GM12865 (cell line): ENCODE data around the gene TYMP.

Source experiments
- DNase-seq: peaks from one replicate; pipeline ENCODE4 v3.0.0; 2010; ENCODE audit warnings: low read depth
- H3K4me3 ChIP-seq: 2 replicates; pipeline ENCODE4 v1.5.1; 2011; ENCODE audit warnings: mild to moderate bottlenecking, low read depth, low read length, control low read depth
- TF ChIP-seq, protein P1 (sequence below): IDR thresholded peaks from 2 replicates; pipeline ENCODE4 v1.5.1; 2011; ENCODE audit warnings: low read length, control low read depth, low read depth, inconsistent platforms; ENCODE audit not compliant: insufficient read depth; ENCODE audit errors: missing control alignments

Gene TYMP

DNA sequence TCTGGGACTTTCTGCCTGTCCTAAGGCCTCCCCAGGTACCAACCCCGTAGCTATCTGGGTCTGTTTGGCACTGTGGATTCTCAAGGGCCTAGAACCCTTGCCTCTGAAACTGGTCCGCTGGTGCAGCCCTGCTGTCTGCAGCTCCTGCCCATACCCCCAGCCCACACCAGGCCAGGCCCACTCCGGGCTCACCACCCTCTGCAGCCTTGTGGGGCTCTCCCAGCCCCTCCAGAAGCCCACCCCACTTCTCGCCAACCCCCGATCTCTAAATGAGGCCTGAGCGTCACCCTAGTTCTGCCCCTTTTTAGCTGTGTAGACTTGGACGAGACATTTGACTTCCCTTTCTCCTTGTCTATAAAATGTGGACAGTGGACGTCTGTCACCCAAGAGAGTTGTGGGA is 20.6 kb upstream of the TYMP start:
- no peak for DNase-seq
- H3K4me3 ChIP-seq, result no peak overlapping the region
- TF ChIP-seq, protein P1, sequence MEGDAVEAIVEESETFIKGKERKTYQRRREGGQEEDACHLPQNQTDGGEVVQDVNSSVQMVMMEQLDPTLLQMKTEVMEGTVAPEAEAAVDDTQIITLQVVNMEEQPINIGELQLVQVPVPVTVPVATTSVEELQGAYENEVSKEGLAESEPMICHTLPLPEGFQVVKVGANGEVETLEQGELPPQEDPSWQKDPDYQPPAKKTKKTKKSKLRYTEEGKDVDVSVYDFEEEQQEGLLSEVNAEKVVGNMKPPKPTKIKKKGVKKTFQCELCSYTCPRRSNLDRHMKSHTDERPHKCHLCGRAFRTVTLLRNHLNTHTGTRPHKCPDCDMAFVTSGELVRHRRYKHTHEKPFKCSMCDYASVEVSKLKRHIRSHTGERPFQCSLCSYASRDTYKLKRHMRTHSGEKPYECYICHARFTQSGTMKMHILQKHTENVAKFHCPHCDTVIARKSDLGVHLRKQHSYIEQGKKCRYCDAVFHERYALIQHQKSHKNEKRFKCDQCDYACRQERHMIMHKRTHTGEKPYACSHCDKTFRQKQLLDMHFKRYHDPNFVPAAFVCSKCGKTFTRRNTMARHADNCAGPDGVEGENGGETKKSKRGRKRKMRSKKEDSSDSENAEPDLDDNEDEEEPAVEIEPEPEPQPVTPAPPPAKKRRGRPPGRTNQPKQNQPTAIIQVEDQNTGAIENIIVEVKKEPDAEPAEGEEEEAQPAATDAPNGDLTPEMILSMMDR, result no peak

DNA sequence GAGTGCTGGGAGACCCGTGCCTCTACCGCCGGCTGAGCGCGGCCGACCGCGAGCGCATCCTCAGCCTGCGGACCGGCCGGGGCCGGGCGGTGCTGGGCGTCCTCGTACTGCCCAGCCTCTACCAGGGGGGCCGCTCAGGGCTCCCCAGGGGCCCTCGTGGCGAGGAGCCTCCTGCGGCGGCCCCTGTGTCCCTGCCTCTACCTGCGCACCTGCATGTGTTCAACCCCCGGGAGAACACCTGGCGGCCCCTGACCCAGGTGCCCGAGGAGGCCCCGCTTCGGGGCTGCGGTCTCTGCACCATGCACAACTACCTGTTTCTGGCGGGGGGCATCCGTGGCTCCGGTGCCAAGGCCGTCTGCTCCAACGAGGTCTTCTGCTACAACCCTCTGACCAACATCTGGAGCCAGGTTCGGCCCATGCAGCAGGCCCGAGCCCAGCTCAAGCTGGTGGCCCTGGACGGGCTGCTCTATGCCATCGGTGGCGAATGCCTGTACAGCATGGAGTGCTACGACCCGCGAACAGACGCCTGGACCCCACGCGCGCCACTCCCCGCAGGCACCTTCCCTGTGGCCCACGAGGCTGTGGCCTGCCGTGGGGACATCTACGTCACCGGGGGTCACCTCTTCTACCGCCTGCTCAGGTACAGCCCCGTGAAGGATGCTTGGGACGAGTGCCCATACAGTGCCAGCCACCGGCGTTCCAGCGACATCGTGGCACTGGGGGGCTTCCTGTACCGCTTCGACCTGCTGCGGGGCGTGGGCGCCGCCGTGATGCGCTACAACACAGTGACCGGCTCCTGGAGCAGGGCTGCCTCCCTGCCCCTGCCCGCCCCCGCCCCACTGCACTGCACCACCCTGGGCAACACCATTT is 19.3 kb upstream of the TYMP start:
- H3K4me3 ChIP-seq, result no peak overlapping the region; the same call in 1 of the 2 replicates
- no peak for DNase-seq
- TF ChIP-seq, protein P1, result no peak

DNA sequence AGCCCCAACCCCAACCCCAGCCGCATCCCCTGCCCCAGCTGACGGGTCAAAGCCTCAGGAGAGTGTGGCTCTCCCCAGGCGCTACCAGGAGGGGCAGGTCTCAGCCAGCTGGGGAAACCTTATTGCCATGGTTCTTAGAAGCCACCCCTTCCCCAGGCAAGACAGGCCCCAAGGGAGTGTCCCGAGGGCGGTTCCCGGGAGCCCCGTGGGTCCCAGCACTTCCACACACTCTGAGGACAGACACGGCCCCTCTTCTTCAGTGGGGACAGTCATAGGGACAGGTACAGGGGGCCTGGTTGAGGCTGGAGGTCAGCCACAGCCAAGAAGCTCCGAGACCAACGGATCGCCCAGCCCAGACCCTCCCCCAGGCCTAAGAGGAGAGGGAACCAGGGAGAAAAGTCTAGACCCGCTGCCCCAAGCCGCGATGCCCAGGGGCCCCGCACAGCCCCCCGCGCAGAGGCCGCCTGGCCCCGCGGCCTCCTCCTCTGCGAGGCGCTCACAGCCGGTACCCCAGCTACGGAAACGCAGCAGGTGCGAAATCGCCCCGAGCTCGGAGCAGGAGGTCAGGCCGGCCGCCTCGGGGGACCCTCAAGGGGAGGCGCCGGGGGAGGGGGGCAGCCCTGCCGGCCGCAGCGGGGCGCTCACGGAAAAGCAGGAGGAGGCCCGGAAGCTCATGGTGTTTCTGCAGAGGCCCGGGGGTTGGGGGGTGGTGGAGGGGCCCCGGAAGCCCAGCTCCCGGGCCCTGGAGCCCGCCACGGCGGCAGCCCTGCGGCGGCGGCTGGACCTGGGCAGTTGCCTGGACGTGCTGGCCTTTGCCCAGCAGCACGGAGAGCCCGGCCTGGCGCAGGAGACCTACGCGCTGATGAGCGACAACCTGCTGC is 18.5 kb upstream of the TYMP start:
- TF ChIP-seq, protein P1, result no peak
- no peak overlapping the region; the same call in 1 of the 2 replicates for H3K4me3 ChIP-seq
- no peak for DNase-seq

DNA sequence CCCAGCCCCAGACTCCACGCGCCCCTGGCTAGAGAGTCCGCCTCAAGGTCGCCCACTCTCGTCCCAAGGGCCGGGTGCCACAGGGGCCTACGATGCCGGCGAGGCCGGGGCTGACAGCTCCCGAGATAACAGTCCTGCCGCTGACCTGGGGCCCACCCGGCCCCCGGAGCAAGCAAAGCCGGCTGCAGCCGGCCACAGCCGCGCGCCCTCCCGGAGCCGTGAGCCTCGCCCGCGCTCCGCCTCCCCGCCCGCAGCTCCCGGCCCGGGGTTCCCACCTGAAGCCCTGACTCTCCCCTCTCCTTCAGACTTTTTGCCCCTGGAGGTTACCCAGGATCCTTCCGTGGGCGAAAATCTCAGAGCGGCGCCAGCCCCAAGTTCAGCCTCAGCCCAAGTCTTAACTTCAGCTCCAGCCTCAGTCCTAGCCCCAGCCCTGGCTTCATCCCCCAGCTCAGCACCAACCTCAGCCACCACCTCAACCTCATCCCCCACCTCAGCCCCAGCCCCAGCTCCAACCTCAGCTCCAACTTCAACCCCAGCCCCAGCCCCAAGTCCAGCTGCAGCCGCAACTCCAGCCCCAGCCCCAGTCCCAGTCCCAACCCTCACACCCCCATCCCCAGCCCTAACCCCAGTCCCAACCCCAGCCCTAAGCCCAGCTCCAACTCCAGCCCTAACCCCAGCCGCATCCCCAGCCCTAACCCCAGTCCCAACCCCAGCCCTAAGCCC is 17.6 kb upstream of the TYMP start:
- TF ChIP-seq, protein P1, result no peak
- H3K4me3 ChIP-seq, result no peak overlapping the region
- DNase-seq, result no peak

DNA sequence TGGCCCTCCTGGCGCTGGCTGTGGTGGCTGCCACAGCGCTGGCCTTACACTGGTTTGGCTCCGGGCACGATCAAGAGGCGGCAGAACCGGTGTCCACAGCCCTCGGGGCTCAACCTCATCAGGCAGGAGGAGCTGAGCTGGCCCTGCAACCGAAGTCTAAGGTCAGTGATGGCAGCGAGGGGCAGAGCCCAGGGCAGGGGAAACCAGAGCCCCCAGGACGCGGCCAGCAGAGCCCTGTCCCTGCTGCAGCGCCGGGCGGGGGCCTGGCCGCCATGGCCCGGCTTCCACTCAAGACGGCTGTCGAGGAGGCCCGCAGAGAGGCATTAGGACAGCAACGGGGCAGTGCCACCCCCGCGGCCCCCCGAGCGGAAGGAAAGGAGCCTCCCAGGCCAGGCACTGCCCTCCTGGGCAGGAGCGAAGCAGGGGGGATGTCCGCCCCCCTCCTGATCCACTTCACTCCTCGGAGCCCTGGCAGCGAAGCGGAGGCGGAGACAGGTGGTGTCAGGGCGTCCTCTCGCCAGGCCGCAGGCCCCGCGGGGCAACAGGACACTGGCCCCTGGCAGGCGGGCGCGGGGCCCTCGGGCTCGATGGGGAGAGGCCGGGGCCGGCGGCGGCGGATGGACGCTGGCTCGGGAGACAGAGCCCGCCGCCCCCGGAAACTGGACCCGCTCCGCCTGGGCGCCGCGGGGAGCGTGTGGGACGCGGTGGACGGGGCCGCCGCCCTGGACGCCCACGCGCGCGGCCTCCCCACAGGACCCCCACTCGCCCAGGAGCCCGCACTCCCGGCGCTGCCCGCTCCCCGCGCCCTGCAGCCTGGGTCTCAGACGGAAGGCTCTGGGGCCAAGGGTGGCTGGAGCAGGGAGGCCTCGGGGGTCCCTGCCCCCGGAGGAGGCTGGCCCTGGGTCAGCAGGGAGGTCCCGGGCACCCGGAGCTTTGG is 16.8 kb upstream of the TYMP start:
- no peak overlapping the region for H3K4me3 ChIP-seq
- DNase-seq, result no peak
- TF ChIP-seq, protein P1, result no peak
